NCI-H1694 treated with DMSO at 0.1 percent for 48 hours (cell line): Measurements from ENCODE around the gene DGKG.

Source experiments
- DNase-seq: peaks from one replicate; lab custom pipeline; 2025; lab: John Stamatoyannopoulos, UW

The DGKG gene

GRCh38 chr3:186318135-186318534 is 43.9 kb downstream of the DGKG start:
- DNase-seq: no peak

- DNase-seq: no peak
Observed at GRCh38 chr3:186317478-186317877, 44.6 kb downstream of the DGKG start.

DNA sequence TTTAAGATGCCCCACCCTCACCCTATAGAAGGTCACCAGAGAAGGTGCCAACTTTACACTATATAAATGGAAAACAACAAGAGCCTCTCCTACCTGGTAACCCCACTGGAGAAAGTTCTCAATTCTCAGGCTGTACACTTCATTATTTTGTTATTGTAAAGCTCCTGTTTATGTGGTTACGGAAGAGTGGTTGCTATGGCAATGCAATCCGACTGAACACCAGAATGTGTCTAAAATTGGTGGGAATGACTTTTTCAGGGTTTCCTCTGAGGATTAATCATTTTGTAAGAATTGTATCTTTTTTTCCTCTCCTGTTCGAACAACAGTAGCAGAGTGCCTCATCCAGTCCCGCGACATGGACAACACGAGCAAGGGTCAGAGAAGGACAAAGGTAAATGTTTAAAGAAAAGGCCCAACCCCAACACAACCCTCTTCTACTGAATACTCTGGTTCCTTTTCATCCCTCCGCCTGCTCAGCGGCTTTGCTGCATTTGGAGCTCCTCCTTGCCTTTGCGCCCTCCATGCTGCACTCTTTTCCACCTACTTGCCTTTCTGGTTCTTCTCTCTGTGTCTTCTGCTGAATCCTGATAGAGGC is 45.3 kb downstream of the DGKG start:
- no peak for DNase-seq

DNA sequence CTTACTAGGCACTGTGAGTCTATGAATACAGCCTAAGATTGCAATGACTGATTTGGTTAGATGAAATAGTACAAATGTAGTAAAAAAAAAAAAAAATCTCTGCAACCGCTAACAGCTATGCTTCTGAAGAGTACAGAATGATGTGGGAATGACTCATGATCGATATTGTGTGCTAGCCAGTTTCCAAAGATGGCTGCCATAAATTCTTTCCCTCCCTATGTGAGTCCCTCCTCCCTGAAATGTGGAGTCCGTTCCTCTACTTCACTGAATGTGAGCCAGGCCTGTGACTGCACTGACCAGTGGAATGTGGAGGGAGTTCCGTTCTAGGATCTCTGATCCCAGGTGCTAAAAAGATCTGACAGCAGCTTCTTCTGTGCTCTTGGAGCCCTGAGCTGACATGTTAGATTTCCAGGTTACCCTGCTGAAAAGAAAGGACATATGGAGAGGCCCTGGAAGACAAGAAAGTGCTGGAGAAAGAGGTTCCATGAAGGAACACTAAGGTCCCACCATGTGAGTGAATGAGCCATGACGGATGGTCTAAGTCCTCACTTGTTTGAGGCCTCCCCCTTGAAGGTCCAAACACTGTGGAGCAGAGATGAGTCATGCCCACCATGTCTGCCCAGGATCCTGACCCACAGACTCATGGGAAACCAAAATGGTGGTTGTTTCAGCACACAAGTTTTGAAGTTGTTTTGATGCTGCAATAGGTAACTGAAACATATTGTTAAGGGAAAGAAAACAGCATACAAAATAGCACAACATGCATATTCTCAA is 46.3 kb downstream of the DGKG start:
- no peak for DNase-seq

DNA sequence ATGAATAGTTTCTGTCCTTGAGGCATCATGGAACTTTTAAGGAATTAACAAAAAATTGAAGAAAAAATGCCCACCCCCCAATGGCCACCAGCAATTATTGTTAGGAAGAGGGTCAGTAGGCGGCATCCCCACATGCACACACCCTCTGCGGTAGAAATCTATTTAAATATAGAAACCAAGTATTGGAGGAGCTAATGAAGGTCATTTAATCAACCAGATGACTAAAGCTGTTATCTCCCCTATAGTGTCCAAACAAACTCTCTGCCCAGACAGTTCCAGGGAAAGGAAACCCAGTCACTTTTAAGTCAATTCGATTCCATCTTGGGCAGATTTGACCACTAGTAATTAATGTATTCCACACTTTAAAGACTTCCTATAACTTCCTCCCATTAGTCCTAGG is 47.1 kb downstream of the DGKG start:
- DNase-seq: no peak

- DNase-seq: no peak
Observed at GRCh38 chr3:186311441-186311840, 50.6 kb downstream of the DGKG start.

DNA sequence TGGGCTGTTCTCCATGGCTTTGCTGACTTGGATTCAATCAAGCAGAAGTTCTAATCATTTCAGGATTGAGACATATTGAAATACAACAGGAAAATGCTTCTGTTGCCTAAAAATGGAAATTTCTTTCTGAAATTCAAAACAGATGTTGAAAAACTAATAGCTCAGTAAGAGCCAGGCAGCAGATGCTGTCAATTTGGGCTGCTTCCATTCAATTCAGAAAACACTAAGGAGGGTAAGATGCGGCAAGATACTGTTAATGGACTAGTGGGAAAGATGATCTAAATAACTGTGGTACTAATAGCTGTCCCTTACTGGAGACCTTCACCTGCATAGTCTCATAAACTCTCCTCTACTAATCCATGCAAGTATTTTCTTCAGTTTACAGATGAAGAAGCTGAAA is 53.5 kb downstream of the DGKG start:
- peak; percentile 36 for DNase-seq

GRCh38 chr3:186307594-186308221 is 54.3 kb downstream of the DGKG start:
- DNase-seq: no peak

DNA sequence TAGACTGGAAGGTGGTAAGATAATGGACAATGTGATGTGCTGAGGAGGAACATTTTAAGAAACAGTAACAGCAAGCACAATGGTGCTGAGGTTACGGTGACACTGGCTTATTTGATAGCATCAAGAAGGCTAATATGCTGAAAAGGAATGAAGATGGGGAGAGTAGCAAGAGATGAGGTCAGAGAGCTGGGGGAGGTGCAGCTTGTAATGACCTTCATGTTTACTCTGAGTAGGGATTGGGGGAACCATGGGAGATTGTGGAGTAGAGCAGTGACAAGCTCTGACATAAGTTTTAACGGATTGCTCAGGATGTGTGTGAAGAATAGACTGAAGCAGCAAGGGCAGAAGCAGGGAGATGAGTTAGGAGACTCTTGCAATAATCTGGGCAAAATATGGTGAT is 56.7 kb downstream of the DGKG start:
- no peak for DNase-seq

DNA sequence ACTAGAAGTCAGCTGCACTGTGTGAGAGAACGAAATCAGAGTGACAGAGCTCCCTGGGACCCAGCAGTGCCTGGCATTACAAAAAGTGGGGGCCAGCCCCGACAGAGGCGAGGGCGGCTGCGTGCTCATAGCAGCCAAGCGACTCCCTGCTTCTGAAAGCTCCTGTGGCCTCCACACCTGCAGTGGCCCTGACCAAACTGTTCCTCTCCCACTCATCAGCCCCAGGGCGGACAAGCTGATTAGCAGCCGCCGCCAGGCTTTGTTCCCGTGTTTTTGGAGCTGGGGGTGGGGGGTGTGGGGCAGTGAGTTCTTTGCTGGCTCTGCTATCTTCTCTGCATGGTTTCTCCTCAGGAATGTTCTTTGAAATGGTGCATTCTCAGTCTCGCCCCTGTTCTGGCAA is 58.1 kb downstream of the DGKG start:
- no peak for DNase-seq

DNA sequence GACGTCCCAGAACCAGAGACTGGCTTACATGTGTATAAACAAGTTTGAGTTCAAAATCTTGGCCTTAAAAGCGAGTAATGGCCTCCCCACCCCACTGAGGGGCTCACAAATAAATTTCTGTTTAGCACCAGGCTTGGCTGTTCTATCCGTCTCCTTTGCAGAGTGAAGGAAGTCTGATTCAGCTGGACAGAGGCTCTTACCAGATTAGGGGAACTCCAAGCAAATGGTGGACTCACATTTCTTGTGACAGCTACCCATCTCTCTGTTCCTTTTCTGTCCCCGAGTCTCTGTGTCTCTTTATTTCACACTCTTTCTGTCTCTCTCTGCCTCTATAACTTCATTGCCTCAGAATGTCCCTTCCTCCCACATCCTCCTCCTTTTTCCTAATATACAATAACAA is 62.7 kb downstream of the DGKG start:
- DNase-seq: no peak

DNA sequence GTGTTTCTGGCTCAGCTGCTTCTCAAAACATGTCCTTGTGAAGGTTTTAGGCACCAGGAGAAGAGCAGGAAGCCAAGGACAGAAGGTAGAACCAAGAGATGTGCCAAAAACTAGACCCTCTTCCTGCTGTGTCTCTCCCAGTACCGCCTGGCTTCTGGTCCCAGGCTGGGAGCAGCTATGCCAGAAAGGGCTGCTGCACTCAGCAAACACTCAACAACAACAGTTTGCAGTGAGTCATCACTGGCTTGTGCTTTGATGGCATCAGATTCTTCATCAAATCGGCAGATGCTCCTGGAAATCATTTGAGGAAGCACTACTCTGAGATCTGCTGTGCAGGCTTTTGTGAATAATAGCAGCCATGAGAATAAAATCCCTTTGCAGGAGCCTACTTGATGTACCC is 63.2 kb downstream of the DGKG start:
- DNase-seq: peak; percentile 91

DNA sequence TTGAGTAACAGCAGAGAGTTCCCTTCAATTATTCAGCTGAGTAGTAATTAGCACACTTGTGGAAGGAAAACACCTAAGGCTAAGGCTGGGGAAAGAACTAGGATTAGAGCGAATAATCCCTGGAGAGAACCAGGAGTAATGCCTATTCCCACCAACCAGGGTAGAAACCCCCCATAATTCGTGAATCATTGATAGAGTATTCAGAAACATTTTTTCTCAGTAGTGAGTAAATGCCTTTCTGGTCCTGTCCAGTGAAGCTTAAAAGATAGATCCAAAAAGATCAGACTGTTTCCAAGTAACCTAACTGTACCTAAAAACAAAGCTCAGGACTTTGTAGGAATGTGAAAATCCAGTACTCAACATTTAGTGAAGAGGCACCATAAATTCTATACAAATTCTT is 71.2 kb downstream of the DGKG start:
- DNase-seq: no peak

DNA sequence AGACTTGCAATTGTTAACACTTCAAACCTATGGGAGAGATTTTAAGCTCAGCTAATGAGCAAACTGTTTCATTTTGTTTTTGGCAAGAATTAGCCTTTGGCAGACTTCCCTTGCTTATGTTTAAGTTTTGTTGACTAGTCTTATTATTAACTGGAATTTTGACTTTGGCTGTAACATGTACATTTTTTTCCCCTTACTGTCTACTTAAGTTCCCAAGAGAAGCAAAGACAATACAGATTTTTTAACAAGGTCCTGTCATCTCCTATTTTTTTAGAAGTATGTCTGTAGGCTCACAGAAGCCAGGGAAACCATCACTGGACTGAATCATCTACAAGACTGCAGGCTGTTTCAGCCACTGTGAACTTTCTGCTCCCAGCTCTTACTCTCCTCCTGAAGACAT is 74.3 kb downstream of the DGKG start:
- peak; percentile 25 for DNase-seq

DNA sequence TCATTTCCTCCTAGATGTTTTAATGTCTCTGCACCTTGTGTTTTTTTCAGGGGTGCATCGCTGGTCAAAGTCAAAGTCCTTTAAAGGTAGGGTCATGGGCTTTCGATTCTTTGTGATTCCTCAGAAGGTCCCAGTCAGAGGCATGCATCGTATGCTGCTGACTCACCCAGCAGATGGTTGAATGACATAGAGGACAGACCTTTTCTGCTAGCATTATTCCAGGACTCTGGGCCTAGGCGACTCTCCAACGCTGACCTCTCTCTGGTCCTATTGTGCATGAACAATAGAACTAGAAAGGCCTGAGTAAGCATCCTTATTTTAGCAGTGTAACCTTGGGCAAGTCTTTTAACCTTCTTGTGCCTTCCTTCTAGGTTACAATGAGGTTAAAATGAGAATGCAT is 75.9 kb downstream of the DGKG start:
- no peak for DNase-seq

- DNase-seq: no peak
Observed at GRCh38 chr3:186284661-186285060, 77.4 kb downstream of the DGKG start.

DNA sequence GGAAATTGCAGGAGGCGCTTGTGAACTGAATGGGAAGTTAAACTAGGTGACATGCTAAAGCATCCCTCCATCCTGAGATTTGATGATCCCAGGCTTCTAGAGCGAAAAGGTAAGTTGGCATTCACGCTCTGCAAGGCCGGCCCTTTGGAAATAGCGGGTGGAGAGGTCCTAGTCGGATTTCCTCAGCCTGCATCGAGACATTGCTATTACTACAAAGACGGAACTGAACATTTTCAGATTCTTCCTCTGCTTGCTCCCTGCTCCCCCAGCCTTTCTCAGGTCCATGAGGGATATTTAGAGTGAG is 77.7 kb downstream of the DGKG start:
- no peak for DNase-seq

- no peak for DNase-seq
Observed at GRCh38 chr3:186283651-186284348, 78.2 kb downstream of the DGKG start.

DNA sequence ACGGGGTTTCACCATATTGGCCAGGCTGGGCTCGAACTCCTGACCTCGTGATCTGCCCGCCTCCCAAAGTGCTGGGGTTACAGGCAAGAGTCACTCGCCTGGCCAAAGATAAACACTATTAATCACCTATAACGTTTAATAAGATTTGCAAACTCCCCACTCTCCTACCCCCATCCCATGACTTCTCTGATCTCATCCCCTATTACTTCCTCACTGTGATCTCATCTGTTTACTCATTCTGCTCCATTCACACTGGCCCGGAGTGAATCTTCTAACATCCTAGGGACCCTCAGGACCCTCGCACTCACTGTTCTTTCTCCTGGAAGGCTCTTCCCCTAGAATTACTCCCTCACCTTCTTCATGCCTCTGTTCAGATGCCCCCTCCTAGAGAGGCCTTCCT is 78.9 kb downstream of the DGKG start:
- DNase-seq: no peak

GRCh38 chr3:186281176-186281575 is 80.9 kb downstream of the DGKG start:
- DNase-seq: no peak

DNA sequence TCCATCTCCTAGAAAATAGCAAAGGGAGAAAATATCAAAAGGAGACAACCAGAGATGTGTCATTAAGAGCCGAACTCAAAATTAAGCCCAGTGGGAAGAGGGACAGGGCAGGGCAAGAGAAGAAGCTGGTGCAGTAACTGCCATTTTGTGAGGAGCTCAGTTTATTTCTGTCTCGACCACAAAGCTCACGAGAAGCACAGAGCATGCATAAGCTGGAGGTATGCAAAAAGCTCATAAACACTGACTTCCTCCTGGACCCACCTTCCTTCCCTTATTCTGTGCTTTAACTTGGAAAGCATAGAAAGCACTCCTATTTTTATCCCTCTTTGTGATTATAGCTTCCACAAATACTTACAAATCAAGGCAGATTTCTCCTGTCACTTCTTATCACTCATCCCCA is 81.3 kb downstream of the DGKG start:
- DNase-seq: no peak

- DNase-seq: no peak
Observed at GRCh38 chr3:186277268-186277909, 84.6 kb downstream of the DGKG start.

GRCh38 chr3:186275436-186275835 is 86.6 kb downstream of the DGKG start:
- DNase-seq: no peak
